DMS 273 (cell line): ENCODE data around the gene SSTR3.
"Not testable (repeated sequence)": the region's sequence is repeated elsewhere in the genome, so short reads cannot be mapped to it uniquely, and the experiment has no call there.

Experiments used
- DNase-seq: peaks from one replicate; lab custom pipeline; 2025; ENCODE audit not compliant: unreplicated experiment; lab: John Stamatoyannopoulos, UW

SSTR3 gene

DNA sequence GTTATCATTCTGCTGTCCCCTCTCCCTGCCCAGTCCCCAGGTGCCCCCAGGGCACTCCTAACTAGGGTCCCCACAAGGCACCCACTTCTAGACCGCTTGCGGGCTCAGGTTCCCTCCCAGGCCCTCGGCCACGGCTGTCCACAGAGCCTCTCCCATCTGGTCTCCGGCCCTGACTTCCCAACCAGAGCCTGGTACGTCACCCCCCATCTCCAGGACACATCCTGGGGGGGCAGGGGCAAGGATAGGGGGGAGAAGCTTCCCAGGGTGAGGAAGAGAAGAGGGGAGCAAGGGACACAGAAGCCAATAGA is 457 bp downstream of the SSTR3 start:
- DNase-seq: no peak

DNA sequence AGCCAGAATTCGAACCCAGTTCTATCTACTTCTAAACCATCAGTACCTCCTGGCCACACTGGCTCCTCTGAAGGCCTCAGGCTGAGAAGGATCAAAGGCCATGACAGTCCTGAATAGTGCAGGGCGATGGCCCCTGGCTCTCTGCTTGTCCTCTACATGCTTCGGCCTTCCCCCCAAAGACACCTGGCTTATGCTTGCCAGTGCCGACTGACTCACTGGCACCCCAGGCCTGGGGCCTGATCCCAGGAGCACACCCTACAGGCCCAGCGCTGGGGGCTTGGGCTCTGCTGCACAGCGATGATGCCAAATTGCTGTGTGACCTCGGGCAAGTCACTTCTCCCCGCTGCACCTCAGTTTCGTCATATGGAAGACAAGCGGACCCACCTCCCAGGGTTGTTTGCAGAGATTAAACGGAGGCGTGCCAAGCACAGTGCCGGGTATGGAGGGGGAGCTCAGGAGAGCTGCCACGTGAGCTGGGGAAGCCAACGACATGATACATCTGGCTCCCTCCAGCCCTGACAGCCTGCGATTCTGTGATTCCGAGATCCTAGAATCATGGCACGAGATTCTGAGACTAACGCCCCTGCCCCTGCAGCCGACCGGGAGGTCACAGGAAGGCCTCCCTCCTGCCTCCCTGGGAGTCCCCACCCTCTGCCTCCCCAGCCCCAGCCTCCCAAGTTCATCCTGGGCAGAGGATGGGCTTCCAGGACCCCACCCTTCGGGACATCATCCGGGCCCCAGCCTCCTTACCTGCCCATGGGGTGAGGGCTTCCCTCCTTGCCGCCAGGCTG is 1.0 kb downstream of the SSTR3 start:
- DNase-seq: no peak

DNA sequence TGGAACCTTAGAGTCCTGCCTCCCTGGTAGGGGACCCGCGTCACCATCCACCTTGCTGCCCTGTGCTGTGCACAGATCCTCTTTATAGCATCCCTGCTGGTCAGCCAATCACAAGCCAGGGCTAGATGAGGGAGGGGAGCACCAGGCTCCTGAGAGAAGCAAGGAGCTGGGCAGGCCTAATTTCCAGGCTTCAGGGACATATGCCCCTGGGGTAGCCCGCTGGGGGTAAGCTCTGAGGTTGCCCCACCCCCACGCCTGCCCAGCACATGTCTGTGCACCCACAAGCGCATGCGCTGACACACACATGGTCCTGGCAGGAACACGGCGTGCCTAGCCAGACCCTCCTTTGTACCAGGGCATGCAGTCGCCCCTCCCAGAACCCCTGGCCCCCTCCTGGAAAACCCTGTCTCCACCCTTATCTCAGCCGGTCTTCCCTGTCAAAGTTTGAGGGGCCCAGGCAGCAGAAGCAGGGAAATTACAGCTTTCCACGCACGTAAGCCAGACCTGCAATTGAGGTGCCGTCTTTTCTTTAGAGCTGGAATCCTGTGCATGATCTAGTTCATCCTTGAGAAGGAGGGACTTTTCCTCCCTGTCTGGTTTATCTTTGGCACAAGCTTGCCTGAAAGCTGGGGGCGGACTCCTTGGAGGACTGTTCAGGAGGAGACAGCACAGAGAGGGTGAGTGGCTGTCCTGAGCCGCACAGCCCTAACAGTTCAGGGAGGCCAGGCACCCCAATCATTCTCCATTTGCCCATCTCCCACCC is 2.1 kb downstream of the SSTR3 start:
- DNase-seq: no peak

DNA sequence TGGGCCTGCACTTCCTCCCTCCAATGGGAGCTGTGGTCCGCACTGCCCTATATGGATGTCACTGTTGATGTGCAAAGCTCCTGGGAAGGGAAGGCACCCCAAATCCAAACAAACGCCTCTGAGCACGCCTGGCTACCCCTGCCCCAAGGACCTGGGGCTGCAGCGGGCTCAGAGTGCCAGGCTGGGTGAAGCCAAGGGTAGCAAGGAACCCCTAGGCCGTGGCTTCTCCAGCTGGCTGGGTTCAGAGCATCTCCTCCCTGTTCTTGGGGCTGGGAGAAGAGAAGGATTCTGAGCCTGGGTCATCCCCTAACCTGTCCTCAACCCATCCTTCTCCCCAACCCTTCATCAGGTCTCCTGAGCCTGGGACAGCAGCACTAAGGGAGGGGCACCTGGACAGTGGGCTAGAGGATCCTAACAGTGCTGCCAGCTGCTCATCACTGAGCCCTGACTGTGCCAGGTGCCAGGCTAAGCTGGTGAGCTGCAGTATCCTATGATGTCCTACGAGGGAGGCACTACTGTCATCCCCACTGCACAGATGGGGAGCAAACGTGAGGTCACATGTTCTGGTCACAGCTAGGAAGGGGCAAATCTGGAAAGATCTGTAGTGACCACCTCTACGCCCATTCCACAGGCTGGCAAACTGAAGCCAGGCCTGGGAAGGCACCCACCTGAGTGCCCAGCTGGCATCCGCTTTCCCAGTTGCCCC is 3.0 kb downstream of the SSTR3 start:
- DNase-seq: no peak

DNA sequence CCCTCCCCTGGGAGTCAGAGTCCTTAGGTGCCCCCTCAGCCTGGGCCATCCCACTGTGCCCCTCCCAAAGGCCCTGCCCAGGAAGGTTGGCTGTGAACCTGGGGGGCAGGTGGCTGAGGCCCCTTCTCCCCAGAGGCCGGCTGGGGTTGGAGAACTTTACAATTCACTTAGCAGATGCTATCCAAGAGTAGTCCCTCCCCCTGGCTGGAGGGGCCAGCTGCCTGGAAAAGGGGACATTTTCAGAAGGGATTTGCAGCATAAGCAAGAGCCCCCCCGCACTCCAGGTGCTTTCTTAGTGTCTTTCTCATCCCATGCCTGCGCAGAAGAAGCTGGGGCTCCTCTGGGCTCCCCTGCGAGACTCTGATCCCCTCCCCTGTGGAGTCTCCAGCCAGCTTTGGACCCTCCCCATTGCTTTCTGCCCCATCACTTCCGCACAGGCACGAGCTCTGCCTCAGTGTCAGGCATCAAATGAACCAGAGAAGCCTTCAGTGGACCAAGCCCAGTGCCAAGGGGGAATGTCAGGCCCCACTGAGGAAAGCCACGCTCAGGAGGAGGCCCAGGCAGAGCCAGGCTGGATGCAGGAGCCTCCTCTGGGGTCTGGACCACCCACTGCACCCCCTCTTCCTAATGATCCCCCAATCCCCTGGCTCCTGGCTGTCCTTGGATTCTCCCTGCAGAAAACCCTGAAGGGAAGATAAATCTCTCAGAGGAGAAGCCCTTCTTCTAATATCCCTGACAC is 3.7 kb downstream of the SSTR3 start:
- DNase-seq: peak; percentile 40

DNA sequence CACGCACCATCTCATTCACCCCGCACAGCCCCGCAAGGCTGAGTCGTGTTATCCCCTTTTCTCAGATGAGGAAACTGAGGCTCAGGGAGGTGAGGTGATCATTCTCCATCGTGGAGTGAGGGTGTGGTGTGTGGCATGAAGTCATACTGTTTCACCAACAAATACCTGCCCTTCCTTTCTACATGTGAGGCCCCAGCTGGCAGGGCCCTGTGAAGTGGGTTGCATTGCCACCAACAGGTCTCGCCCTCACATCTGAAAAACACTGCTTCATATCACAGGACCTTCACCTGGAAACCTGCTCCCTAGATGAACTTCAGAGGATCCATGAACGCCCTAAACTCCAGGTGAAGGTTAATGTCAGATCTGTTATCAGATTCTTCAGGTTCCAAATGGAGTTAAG is 4.3 kb downstream of the SSTR3 start:
- no peak for DNase-seq

DNA sequence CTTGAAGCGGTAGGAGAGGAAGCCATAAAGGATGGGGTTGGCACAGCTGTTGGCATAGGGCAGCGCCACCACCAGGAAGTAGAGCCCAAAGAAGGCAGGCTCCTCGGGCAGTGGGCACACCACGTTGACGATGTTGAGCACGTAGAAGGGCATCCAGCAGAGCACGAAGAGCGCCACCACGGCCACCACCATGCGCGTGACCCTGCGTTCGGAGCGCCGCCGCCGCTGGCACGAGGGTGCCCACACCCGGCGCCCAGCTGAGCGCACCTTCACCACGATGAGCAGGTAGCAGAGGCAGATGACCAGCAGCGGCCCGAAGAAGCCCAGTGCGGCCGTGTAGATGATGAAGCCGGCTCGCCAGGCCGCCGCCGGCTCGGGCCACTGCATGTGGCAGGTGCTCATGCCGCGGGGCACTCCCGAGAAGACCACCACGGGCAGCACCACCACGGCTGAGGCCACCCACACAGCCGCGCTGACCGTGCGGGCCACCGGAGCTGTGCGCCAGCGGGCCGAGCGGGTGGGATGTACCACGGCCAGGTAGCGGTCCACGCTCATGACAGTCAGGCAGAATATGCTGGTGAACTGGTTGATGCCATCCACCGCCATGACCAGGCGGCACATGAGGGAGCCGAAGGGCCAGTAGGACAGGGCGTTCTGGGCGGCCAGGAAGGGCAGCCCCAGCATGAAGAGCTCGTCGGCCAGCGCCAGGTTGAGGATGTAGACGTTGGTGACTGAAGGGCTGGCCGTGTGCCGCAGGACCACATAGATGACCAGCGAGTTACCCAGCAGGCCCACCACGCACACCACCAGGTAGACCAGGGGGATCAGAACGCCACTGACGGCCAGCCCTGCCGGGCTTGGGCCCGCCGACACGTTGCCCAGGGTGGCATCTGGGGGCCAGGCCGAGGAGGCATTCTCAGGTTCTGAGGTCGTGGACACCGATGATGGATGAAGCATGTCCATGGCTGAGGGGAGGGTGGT is 5.1 kb downstream of the SSTR3 start:
- no peak for DNase-seq

DNA sequence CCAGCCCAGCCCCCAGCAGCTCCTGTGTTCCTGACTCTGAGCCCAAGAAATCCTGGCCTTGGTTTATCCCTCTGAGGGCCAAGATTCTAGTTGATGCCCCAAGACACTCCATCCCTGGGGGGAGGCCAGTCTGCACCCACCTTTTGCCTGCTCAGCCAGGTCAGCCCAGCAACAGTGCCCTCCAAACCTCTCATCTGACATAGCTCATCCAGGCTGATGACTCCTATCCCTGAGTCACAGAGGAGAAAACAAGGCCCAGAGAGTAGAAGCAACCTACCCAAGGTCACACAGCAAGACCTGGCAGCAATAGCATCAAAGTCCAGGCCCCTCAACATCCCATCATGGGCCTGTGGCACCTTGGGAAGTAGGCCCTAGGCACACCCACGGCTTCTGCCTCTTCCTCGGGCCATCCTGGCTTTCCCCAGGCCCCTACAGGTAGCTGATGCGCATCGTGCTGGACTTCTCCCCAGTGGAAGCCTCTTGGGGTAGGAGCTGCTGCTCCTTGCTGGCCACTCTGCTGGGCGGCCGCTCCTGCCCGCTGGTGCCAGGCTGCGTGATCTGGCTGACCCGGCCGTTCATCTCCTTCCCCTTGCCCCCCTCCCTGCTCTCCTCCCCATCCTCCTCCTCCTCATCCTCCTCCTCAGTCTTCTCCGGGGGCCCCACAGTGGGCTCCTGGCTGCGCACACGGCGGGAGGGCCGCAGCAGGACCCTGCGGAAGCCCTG is 6.0 kb downstream of the SSTR3 start:
- DNase-seq: no peak

DNA sequence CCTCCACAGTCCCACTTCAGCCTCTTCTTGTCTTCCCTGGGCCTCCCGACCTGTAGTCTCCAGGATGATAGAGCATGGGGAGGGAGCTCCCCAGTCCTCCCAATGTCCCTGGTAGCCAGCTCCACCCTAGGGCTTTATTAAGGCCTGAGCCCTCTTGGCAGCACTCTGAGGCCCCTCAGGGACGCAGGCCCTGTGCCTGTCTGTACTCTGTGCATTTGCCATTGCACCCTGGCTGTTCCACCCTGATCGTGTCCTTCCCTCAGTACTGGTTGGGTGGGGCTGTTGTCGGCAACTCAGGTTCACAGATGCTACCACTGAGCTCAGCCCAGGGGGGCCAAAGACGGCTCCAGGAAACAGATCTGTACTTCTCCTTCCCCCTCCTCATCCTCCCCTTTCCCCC is 7.2 kb downstream of the SSTR3 start:
- DNase-seq: no peak

DNA sequence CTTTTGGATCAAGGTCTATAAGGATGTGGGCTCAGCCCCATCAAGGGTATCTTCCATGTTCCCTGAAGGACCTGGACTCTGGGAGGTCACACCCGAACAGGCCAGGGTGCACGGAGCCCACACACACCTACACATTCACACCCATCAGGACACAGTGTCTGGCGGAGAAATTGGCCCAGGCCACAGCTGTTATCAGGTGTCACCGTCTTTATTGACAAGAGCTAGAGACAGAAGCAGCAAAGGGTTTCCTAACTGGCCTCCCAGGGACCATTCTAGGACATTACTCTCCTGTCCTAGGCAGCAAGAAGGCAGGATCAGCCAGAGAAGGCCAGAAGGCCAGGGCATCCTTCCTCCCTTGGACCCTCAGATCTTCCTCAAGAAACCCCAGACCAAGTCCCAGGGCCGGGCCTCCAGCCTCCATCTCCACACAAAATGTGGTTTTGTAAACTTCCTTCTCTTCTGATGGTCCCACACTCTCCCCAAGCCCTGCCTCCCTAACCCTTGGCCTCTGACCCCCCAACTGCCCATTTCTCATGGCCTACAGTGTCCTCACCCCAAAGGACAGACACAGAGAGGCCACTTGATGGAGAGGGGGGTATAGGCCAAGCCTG is 8.1 kb downstream of the SSTR3 start:
- DNase-seq: no peak

DNA sequence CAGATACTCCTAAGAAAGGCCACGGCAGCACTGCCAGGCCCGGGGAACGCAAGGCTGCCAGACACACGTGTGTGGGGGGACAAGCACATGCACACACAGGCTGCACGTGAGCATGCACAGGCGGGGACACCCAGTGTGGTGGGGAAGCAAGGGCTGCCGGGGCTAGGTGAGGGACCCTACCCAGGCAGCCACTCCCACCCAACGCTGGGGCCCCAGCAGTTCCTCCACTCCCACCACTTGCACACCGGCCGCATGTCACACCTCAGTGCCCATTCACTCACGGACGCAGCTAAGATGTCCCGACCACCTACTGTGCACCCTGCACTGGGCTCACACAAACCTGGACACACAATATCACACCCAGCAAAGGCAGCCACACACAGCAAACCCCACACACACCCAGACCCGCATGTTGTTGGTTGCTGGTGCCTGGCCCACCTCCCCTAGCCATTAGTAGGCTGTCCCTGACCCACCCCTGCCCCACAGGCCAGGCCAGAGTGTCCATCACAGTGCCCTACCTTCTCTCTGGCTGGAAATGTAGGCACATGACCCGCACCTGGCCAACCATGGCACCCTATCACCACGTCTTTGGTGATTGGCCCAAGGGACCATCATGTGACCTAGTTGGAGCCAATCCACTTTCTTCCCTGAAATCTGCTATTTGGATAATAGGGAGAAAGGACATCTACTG is 8.8 kb downstream of the SSTR3 start:
- no peak for DNase-seq

DNA sequence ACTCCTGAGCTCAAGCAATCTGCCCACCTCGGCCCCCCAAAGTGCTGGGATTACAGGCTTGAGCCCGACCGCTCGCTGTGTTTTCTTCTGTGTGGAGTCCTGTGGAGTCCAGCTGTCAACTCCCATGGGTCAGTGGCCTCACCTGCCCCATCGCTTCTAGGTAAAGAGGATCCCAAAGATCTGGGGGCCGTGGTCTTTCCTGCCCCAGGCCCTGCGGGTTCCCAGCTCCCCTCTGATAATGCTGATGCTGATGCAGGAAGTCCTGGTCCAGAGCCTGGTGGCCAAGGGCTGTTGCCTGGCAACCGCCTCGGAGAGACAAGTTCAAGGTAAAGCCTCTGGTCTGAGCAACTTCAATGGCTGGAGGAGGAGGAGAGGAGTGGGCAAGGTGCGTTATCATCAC is 9.6 kb downstream of the SSTR3 start:
- peak; percentile 13 for DNase-seq

DNA sequence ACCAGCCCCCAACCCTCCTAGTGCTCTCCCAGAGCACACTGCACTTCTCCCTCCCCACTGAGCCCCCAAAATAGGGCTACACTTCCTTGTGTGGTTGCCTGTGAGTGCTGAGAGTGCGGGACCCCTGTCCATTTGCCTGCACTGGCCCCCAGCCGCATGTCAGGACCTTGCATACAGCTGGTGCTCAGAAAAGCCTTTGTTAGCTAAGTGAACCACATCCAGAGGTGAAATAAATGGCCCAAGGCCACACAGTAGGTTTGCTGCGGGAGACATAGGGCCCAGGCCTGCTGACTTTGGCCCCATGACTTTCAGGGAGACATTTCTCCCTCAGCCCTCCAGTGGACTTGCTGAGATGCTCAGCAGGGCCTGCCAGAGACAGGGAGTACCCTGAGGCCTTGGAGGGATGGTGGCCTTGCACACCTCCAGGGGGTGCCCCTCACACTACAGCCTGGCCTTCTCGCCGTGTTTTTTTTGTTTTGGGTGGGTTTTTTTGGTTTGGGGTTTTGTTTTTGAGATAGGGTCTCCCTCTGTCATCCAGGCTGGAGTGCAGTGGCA is 10.2 kb downstream of the SSTR3 start:
- DNase-seq: no peak

DNA sequence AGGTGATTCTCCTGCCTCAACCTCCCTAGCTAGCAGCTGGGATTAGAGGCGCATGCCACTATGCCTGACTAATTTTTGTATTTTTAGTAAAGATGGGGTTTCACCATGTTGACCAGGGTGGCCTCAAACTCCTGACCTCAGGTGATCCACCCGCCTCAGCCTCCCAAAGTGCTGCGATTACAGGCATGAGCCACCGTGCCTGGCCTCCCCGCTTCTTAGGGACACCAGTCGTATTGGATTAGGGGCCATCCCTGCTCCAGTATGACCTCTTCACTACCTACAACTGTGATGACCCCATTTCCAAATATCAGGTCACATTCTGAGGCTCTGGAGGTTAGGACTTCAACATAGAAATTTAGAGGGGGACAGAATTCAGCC is 10.8 kb downstream of the SSTR3 start:
- DNase-seq: not testable (repeated sequence)

DNA sequence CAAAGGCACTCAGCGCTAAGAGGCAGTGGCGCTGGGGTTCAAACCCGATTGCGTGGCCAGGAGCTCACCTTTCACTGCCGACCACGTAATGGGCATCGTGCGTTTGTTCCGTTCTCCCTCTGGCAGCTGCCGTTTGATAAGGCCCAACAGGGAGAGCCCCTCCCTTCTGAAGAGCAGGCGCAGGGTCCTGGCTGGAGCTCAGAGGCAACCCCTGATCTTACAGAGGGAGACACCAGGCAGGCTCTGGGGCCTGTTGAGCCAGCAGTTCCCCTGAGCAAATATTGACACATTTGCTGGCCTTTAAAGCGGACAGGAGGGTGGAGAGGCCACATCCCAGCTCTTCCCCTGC is 12.5 kb downstream of the SSTR3 start:
- DNase-seq: peak; percentile 69

DNA sequence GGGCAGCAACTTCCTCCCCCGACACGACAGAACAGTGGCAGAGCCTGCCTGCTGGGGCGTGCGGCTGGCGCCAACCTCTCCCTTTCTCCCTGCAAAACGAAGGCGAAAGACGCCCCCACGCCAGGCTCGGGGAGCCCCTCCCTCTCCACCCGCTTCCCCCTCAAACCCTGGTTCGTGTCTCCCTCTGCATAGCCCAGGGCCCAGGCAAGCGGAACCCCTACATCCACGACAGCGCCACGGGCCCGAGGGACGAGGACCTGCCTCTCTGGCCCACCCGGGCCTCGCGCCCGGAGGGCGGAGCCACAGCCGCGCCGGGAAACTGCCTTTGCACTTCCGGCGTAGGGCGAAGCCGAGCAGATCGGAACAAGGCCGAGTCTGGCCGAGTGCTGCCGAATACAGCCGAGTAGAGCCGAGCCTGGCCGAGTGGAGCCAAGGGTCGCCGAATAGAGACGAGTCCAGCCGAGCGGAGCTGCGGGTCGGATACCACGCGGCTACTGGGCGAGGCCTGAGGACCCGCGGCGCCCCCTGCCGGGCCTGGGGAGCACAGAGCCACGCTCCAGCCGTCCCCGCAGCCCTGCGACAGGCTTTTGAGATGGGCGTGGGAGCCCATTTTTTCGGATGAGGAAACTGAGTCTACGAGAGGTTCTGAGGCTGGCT is 13.0 kb downstream of the SSTR3 start:
- DNase-seq: peak; percentile 97

DNA sequence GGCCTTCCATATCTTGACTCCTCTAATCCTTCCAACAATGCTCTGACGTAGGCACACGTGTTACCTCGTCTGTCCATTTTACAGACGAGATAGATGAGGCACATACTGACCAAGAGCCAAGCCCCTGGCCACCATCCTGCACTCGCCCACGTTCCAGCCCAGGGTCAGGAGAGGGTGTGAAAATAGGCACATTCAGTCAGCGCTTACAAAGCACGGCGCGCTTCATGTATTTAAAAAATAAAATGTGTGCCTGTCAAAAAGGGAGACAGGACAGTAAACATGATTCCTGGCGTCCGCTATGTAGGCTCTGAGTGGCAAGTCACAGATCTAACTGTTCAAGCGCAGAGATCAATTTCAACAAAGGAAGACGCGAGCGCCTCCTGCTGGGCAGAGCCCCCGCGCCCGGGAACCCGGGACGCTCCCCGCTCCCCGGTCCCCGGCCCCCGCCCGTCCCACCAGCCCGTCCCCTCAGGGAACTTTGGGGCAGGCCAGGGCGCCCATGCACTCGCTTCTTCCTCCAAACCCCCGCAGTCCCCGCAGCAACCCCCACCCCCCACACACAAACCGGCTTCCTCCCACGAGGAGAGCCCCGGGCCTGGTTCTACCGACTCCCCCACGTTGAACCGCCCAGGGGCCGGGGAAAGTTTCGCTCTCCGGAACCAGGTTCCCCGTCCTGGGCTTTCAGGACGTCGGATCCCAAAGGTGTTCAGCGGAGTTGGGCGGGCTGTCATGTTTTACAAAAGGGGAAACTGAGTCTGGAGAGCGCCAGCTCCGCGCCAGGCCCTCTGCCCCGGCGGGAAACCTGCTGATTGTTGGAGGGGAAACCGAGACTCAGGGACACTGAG is 13.8 kb downstream of the SSTR3 start:
- peak; percentile 87 for DNase-seq
